ENCODE measurements around the gene KCNIP3.

KCNIP3 gene

DNA sequence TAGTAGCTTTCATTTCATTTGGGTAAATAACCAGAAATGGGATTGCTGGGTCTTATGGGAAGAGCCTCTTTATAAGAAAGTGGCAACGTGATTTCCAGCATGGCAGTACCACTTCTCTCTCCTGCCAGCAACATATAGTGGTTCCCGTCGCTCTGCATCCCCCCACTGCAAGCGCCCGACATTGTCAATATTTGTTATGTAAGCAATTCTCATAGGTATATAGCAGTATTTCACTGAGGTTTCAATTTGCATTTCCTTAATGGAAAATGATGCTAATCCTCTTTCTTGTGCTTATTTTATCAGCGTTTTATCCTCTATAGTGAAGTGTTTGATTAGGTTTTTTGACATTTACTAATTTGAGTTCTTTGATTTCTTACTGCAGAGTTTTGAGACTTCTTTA, 69.4 kb downstream of the KCNIP3 start:
- DNase-seq (ENCODE audit: low read depth), result no peak
- TF ChIP-seq, protein P1, sequence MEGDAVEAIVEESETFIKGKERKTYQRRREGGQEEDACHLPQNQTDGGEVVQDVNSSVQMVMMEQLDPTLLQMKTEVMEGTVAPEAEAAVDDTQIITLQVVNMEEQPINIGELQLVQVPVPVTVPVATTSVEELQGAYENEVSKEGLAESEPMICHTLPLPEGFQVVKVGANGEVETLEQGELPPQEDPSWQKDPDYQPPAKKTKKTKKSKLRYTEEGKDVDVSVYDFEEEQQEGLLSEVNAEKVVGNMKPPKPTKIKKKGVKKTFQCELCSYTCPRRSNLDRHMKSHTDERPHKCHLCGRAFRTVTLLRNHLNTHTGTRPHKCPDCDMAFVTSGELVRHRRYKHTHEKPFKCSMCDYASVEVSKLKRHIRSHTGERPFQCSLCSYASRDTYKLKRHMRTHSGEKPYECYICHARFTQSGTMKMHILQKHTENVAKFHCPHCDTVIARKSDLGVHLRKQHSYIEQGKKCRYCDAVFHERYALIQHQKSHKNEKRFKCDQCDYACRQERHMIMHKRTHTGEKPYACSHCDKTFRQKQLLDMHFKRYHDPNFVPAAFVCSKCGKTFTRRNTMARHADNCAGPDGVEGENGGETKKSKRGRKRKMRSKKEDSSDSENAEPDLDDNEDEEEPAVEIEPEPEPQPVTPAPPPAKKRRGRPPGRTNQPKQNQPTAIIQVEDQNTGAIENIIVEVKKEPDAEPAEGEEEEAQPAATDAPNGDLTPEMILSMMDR (conservative IDR thresholded peaks at IDR 0.05; ENCODE audit: low read depth, low read length), result no peak
- no peak overlapping the region for H3K4me3 ChIP-seq (ENCODE audit: low read depth, low read length)

DNA sequence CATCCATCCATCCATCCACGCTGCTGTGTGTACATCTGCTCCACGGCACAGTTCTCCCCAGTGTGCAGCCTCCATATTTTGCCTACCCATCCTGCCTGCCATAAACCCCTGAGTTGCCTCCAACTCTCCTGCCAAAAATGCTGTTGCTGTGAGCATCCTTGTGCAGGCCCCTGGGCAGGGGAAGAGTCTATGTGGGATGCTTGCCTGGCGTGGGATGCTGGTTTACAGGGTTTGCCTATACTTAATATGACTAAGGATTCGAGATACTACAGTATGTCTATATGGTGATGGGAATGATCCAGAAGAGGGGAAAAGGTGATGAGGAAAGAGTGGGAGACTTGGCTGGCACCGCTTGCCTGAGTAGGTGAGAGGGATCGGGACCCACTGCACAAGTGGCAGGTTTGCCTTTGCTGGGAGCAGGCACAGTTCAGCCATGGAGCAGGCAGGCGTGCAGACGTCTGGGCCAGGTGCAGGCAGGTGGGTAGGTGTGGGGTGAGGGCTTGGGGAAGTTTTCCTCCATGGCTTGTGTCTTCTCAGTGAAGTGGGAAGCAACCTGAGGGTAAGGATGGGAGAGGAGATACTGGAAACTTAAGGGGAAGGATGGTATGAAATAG, 75.2 kb downstream of the KCNIP3 start:
- TF ChIP-seq, protein P1 (conservative IDR thresholded peaks at IDR 0.05; ENCODE audit: low read depth, low read length), result no peak
- DNase-seq (ENCODE audit: low read depth), result no peak
- no peak overlapping the region for H3K4me3 ChIP-seq (ENCODE audit: low read depth, low read length)

GRCh38 chr2:95372845-95373244, 75.7 kb downstream of the KCNIP3 start:
- H3K4me3 ChIP-seq (ENCODE audit: low read depth, low read length), result no peak overlapping the region
- no peak for DNase-seq (ENCODE audit: low read depth)
- TF ChIP-seq, protein P1 (conservative IDR thresholded peaks at IDR 0.05; ENCODE audit: low read depth, low read length), result no peak

DNA sequence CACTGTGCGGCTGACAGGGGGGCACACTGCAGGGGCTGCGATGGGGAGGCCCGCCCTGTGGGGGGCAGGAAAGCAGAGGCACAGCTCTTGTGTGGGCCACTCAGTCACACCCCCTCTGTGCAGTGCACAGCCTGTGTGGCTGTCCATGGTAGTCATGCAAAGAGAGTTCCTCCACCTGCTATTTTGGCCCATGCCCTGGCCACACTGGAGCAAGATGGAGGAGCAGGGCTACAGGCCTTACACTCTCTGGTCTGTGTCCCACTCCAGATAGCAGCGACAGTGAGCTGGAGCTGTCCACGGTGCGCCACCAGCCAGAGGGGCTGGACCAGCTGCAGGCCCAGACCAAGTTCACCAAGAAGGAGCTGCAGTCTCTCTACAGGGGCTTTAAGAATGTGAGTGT, 76.9 kb downstream of the KCNIP3 start:
- H3K4me3 ChIP-seq (ENCODE audit: low read depth, low read length), result no peak overlapping the region
- TF ChIP-seq, protein P1 (conservative IDR thresholded peaks at IDR 0.05; ENCODE audit: low read depth, low read length), result no peak
- no peak for DNase-seq (ENCODE audit: low read depth)

DNA sequence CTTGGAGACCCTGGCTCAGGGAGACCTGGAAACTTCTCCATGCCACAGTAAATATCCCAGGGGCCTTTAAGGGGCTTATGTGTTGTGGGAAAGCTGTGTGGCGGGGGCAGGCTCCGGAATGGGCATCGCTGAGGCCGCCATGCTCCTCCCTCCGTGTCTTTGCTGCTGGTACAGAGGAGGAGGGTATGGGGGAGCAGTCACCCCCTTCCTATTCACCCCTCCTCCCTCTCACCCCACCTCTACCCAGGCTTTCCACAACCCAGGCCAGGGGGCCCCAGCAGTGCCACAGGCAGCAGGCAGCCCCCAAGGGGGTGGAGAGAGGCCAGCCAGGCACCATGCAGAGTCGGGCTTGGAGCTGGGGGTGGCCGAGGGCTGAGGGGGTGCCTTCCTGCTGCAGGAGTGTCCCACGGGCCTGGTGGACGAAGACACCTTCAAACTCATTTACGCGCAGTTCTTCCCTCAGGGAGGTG, 77.3 kb downstream of the KCNIP3 start:
- H3K4me3 ChIP-seq (ENCODE audit: low read depth, low read length), result no peak overlapping the region
- no peak for DNase-seq (ENCODE audit: low read depth)
- TF ChIP-seq, protein P1 (conservative IDR thresholded peaks at IDR 0.05; ENCODE audit: low read depth, low read length), result no peak

- TF ChIP-seq, protein P1 (conservative IDR thresholded peaks at IDR 0.05; ENCODE audit: low read depth, low read length), result no peak
- no peak overlapping the region for H3K4me3 ChIP-seq (ENCODE audit: low read depth, low read length)
- no peak for DNase-seq (ENCODE audit: low read depth)
Observed at GRCh38 chr2:95374921-95375471, 77.8 kb downstream of the KCNIP3 start.

Measured in choroid plexus epithelial cell (primary cell).